GM23338 (cell line): Measurements from ENCODE around the gene TOR1AIP1. TPM values are rescaled to one million over a fixed set of nuclear protein-coding genes. Genes with fewer than 3 reads are reported as not detected.

ENCODE experiments used
- ATAC-seq: fragments of 200-7000 bp; cut with Tn5 transposase; 3 replicates; pipeline ENCODE4 v1.9.1; 2020
- DNase-seq: peaks from one replicate; pipeline ENCODE4 v3.0.0-alpha.2; 2015; ENCODE audit warnings: low spot score
- H2AFZ ChIP-seq: fragments of 200-600 bp; sonication (generic); 2 replicates; pipeline ENCODE4 v1.8.0; 2016; ENCODE audit warnings: antibody characterized with exemption, mild to moderate bottlenecking, moderate library complexity
- H3F3A ChIP-seq: fragments of 200-600 bp; sonication (generic); replicated peaks from 2 replicates; pipeline ENCODE4 v1.8.0; 2017; ENCODE audit warnings: antibody characterized with exemption, mixed run types, low read depth
- H3K27ac ChIP-seq: fragments of 200-600 bp; sonication (generic); 2 replicates; pipeline ENCODE4 v1.6.1; 2016; ENCODE audit warnings: low read depth
- H3K27me3 ChIP-seq: fragments of 200-600 bp; sonication (generic); 2 replicates; pipeline ENCODE4 v1.8.0; 2016; ENCODE audit warnings: mild to moderate bottlenecking, mixed run types, moderate library complexity; ENCODE audit not compliant: insufficient read depth
- H3K36me3 ChIP-seq: fragments of 200-600 bp; sonication (generic); 2 replicates; pipeline ENCODE4 v1.8.0; 2016; ENCODE audit warnings: mild to moderate bottlenecking; ENCODE audit not compliant: insufficient read depth
- H3K4me1 ChIP-seq: fragments of 200-600 bp; sonication (generic); 2 replicates; pipeline ENCODE4 v1.8.0; 2016; ENCODE audit warnings: mild to moderate bottlenecking, moderate library complexity; ENCODE audit not compliant: insufficient read depth
- H3K4me2 ChIP-seq: fragments of 200-600 bp; sonication (generic); 2 replicates; pipeline ENCODE4 v1.7.1; 2017; ENCODE audit warnings: mixed run types
- H3K4me3 ChIP-seq: fragments of 200-600 bp; sonication (generic); 2 replicates; pipeline ENCODE4 v1.6.1; 2016; ENCODE audit warnings: mixed run types
- H3K79me2 ChIP-seq: fragments of 200-600 bp; sonication (generic); replicated peaks from 2 replicates; pipeline ENCODE4 v1.8.0; 2017; ENCODE audit warnings: mild to moderate bottlenecking; ENCODE audit not compliant: insufficient read depth
- H3K9me2 ChIP-seq: fragments of 200-600 bp; sonication (generic); 2 replicates; pipeline ENCODE4 v1.8.0; 2017; ENCODE audit not compliant: insufficient read depth
- H4K20me1 ChIP-seq: fragments of 200-600 bp; sonication (generic); replicated peaks from 2 replicates; pipeline ENCODE4 v1.8.0; 2017; ENCODE audit warnings: mild to moderate bottlenecking; ENCODE audit not compliant: insufficient read depth
- H3K27ac Mint-ChIP-seq: 2 replicates; pipeline ENCODE4 v1.8.0; 2020; ENCODE audit warnings: inconsistent platforms, mild to moderate bottlenecking, moderate library complexity, mixed read lengths
- H3K27me3 Mint-ChIP-seq: 3 replicates; pipeline ENCODE4 v1.8.0; 2022; ENCODE audit warnings: low read depth, mild to moderate bottlenecking, moderate library complexity, mixed read lengths, inconsistent platforms; ENCODE audit not compliant: insufficient read depth, poor library complexity
- H3K36me3 Mint-ChIP-seq: 3 replicates; pipeline ENCODE4 v1.8.0; 2021; ENCODE audit warnings: low read depth, mild to moderate bottlenecking, inconsistent platforms, moderate library complexity, mixed read lengths
- H3K4me1 Mint-ChIP-seq: 3 replicates; pipeline ENCODE4 v1.8.0; 2020; ENCODE audit warnings: mild to moderate bottlenecking, inconsistent platforms, mixed read lengths
- H3K4me3 Mint-ChIP-seq: 3 replicates; pipeline ENCODE4 v1.8.0; 2021; ENCODE audit warnings: moderate library complexity, mild to moderate bottlenecking, inconsistent platforms, mixed read lengths
- H3K9me3 Mint-ChIP-seq: 3 replicates; pipeline ENCODE4 v1.8.0; 2020; ENCODE audit warnings: moderate library complexity, mild to moderate bottlenecking, inconsistent platforms, mixed read lengths
- CREB1 ChIP-seq: fragments of 250-450 bp; sonication (Bioruptor Pico); IDR thresholded peaks from 2 replicates; pipeline ENCODE4 v1.5.0; 2020; ENCODE audit warnings: low read depth, mild to moderate bottlenecking, moderate library complexity
- ETS1 ChIP-seq: IDR thresholded peaks from 2 replicates; pipeline ENCODE4 v1.6.1; 2016; ENCODE audit warnings: antibody characterized with exemption
- EZH2phosphoT487 ChIP-seq: fragments of 200-600 bp; sonication (generic); IDR thresholded peaks from one replicate; pipeline ENCODE4 v1.8.1; 2018; ENCODE audit warnings: antibody characterized with exemption; ENCODE audit not compliant: unreplicated experiment
- NANOG ChIP-seq: IDR thresholded peaks from 2 replicates; pipeline ENCODE4 v1.6.1; 2016; ENCODE audit warnings: antibody characterized with exemption, borderline replicate concordance
- POLR2AphosphoS5 ChIP-seq: IDR thresholded peaks from 2 replicates; pipeline ENCODE4 v1.6.1; 2016; ENCODE audit warnings: antibody characterized with exemption, low read depth
- STAT1 ChIP-seq: IDR thresholded peaks from one replicate; pipeline ENCODE4 v1.6.1; 2016; ENCODE audit warnings: antibody characterized with exemption; ENCODE audit not compliant: unreplicated experiment
- ZNF331 ChIP-seq: fragments of 250-450 bp; sonication (Bioruptor Pico); IDR thresholded peaks from 2 replicates; pipeline ENCODE4 v1.5.0; 2020; ENCODE audit warnings: low read depth, mild to moderate bottlenecking, moderate library complexity
- polyA plus RNA-seq: library from polyadenylated mRNA; unstranded; fragments of >200 nt; fragmentation: Nextera tagmentation; extraction: Ambion mirVana; gene quantifications from 2 replicates; pipeline ENCODE4 v1.2.1, GENCODE V29; 2016
- total RNA-seq: library from RNA; depleted of rRNA; stranded (reverse); fragments of >200 nt; shearing (Covaris generic); gene quantifications from 2 replicates; pipeline ENCODE4 v1.2.3, GENCODE V29; 2014; rRNA removed

The TOR1AIP1 gene
- total and polyA plus RNA-seq, 2 experiments from 2014 or later, result 16.9 to 20.6 TPM

GRCh38 chr1:179968994-179969919, 87.2 kb downstream of the TOR1AIP1 start:
- Histone ChIP-seq H3K9me2 (no peaks in the 10 kb centered on the region), H2AFZ (no peak overlapping the region), H4K20me1 (peaks cover 17% of the 10 kb centered on the region), H3K4me1 (peaks cover 7% of the 10 kb centered on the region), H3K4me2 (no peak overlapping the region), H3K27ac (0 out of 2 replicates have a peak overlapping the region, but pooled peaks have one; percentile 17), H3K4me3 (no peak overlapping the region), H3K27me3 (no peaks in the 10 kb centered on the region), H3K79me2 (peaks cover 99% of the 10 kb centered on the region), H3K36me3 (no peaks in the 10 kb centered on the region), H3F3A (no peaks in the 10 kb centered on the region)
- no peaks in the 10 kb centered on the region for H3K9me3 Mint-ChIP-seq
- no peaks in the 10 kb centered on the region; the same call in 1 of the 3 replicates for H3K36me3 Mint-ChIP-seq
- H3K27ac Mint-ChIP-seq, result peak overlapping the region; percentile 65
- DNase-seq, result no peak
- peaks cover 18% of the 10 kb centered on the region for H3K4me1 Mint-ChIP-seq
- H3K4me3 Mint-ChIP-seq, result no peak overlapping the region
- H3K27me3 Mint-ChIP-seq, result no peaks in the 10 kb centered on the region
- TF ChIP-seq NANOG (no peak), POLR2AphosphoS5 (no peak), STAT1 (no peak), EZH2phosphoT487 (no peak), CREB1 (CRISPR knock-in tag) (no peak), ZNF331 (CRISPR knock-in tag) (no peak), ETS1 (no peak)
- no peak; the same call in 1 of the 3 replicates for ATAC-seq

Other genes starting within 250 kb of the TOR1AIP1 start
- gene FAM163A, start 139.0 kb upstream of the TOR1AIP1 start, total RNA-seq, result 0.08 TPM in 1 of 2 replicates, not detected in the other
- not detected in 2 replicates for gene FAM163A, start 139.0 kb upstream of the TOR1AIP1 start, polyA plus RNA-seq
- 67.3 and 81.3 TPM in 2 replicates for gene TOR1AIP2, start 4.5 kb upstream of the TOR1AIP1 start, total RNA-seq
- gene TOR1AIP2, start 4.5 kb upstream of the TOR1AIP1 start, polyA plus RNA-seq, result 18.5 and 21.1 TPM in 2 replicates
- 36.8 and 50.3 TPM in 2 replicates for gene CEP350, start 72.5 kb downstream of the TOR1AIP1 start, total RNA-seq
- 19.1 and 23.4 TPM in 2 replicates for gene CEP350, start 72.5 kb downstream of the TOR1AIP1 start, polyA plus RNA-seq